BJ (cell line): ENCODE measurements around the gene SLC38A10. TPM values are rescaled to one million over a fixed set of nuclear protein-coding genes. Genes with fewer than 3 reads are reported as not detected.

ENCODE experiments used
- CTCF ChIA-PET: fragments of 350-600 bp; formaldehyde crosslinking; extraction: SDS; loops from one replicate; lab custom pipeline; 2021; ENCODE audit warnings: antibody characterized with exemption, inconsistent platforms; lab: Yijun Ruan, JAX
- POLR2A ChIA-PET: fragments of 300-600 bp; sonication (Branson Sonifier 250); formaldehyde crosslinking; extraction: SDS; loops from one replicate; lab custom pipeline; 2021; ENCODE audit warnings: antibody characterized with exemption; lab: Charles Lee
- DNase-seq: peaks from one replicate; pipeline ENCODE4 v3.0.0-alpha.2; 2011; ENCODE audit warnings: low read depth
- H3K27me3 ChIP-seq: 2 replicates; pipeline ENCODE4 v1.6.0; 2011; ENCODE audit warnings: low read length; ENCODE audit not compliant: control insufficient read depth, insufficient read depth
- H3K36me3 ChIP-seq: 2 replicates; pipeline ENCODE4 v1.5.1; 2011; ENCODE audit warnings: low read length; ENCODE audit not compliant: control insufficient read depth, insufficient read depth
- H3K4me3 ChIP-seq: 2 replicates; pipeline ENCODE4 v1.5.1; 2011; ENCODE audit warnings: low read depth, mild to moderate bottlenecking, control low read depth, low read length
- CTCF ChIP-seq: IDR thresholded peaks from 2 replicates; pipeline ENCODE4 v1.5.1; 2011; ENCODE audit warnings: low read depth, mild to moderate bottlenecking, control low read depth, inconsistent platforms, low read length, moderate library complexity; ENCODE audit not compliant: insufficient read depth
- polyA plus RNA-seq: library from polyadenylated mRNA; depleted of rRNA; stranded (reverse); fragments of >200 nt; gene quantifications from 2 replicates; pipeline ENCODE4 v1.2.3, GENCODE V29; 2011

The SLC38A10 gene
- polyA plus RNA-seq, 1 experiment, result 55.4 TPM

DNA sequence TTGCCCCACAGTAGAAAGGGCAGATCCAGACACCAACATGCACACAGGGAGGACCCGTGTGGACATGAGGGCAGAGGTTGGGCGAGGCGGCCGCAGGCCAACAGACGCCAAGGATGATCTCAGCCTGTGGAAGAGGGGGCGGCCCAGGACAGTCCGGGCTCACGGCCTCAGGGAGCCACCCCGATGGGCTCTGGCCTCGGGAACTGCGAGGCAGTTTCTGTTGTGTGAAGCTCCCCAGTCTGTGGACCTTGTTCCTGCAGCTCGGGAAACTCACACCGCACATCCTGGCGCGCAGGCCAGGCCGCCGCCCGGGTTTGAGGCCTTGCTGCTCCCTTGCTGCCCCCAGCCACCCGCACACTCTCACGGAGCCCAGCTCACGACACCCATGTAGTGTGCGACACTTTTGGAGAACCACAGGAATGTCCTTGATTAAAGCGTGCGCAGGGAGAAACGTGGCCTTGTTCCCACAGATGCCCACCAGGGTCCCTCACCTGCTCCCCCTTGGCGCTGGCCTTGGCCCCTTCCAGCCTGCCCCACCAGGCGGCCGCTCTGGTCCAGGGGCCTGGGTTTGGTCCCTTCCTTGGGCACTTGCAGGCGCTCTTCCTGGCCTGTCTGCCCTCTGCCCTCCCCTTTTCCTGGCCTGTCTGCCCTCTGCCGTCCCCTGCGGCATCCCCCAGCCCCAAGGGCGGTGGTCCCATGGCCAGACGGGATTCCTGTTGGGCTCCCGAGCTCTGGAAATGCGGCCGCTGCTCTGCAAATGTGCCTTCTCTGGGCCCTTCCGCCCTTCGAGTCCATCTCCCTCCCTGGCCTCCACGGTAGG, 9.3 kb upstream of the SLC38A10 start:
- H3K36me3 ChIP-seq, result no peaks in the 10 kb centered on the region
- no peak for TF ChIP-seq CTCF
- DNase-seq, result no peak
- H3K27me3 ChIP-seq, result no peaks in the 10 kb centered on the region
- POLR2A ChIA-PET, result no interaction called here
- H3K4me3 ChIP-seq, result no peak overlapping the region
- CTCF ChIA-PET, result interaction anchor here (2.5 kb wide), 1 partner anchor 9 kb away, joined by 8 read pairs; the partner anchor contains the start of gene SLC38A10

DNA sequence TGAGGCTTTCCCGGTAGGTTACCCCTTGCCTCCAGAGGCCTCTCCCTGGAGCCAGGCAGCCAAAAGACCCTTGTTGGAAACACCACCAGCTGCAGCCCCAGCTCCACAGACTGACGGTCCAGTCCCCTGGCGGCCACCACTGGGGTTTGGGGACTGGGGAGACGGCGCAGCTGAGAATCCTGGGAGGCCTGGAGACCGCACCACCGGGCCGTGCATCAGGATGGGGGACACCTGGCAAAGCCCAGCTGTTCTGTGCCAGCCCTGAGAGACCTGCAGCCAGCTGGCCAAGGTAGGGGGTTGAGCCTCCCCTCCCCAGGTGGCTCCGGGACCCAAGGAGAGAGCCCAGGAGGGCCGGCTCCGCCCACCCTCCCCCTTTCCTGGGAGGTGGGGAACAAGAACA, 8.3 kb upstream of the SLC38A10 start:
- no peak for TF ChIP-seq CTCF
- CTCF ChIA-PET, result interaction anchor here (0.6 to 1.1 kb wide), 3 partner anchors 48 to 734 kb away, joined by 3 to 4 read pairs (median 3); no protein-coding TSS in a partner anchor
- POLR2A ChIA-PET, result no interaction called here

GRCh38 chr17:81302861-81303333, 7.8 kb upstream of the SLC38A10 start:
- TF ChIP-seq CTCF, result peak; percentile 15; the same call in 1 of the 2 replicates
- Histone ChIP-seq H3K4me3 (no peak overlapping the region), H3K27me3 (no peaks in the 10 kb centered on the region), H3K36me3 (no peaks in the 10 kb centered on the region)
- ChIA-PET CTCF (interaction anchor here (0.7 to 1.1 kb wide), 3 partner anchors 11 to 96 kb away, joined by 3 read pairs; no protein-coding TSS in a partner anchor), POLR2A (no interaction called here)
- no peak for DNase-seq

More for the DNA sequence above, 8.3 kb upstream of the SLC38A10 start:
- Histone ChIP-seq H3K36me3 (no peaks in the 10 kb centered on the region), H3K27me3 (no peaks in the 10 kb centered on the region), H3K4me3 (no peak overlapping the region)
- DNase-seq, result no peak

- CTCF ChIA-PET, result interaction anchor here (1.1 kb wide), 2 partner anchors 12 to 47 kb away, joined by 3 read pairs; no protein-coding TSS in a partner anchor
- H3K4me3 ChIP-seq, result no peak overlapping the region
- no peaks in the 10 kb centered on the region for H3K36me3 ChIP-seq
- no peak for TF ChIP-seq CTCF
- POLR2A ChIA-PET, result no interaction called here
- no peaks in the 10 kb centered on the region for H3K27me3 ChIP-seq
- DNase-seq, result no peak
Observed at GRCh38 chr17:81302324-81302723, 7.2 kb upstream of the SLC38A10 start.
